Left ventricle myocardium inferior (tissue), 1 donor: ENCODE results near the gene FAM117A. TPM values are rescaled to one million over a fixed set of nuclear protein-coding genes. Genes with fewer than 3 reads are reported as not detected.
"Not testable (repeated sequence)": the region's sequence is repeated elsewhere in the genome, so short reads cannot be mapped to it uniquely, and the experiment has no call there.

Experiments used
- DNase-seq: peaks from one replicate; pipeline ENCODE4 v3.0.0-alpha.2; 2020
- H3K27ac ChIP-seq: fragments of 200-600 bp; replicated peaks from 2 replicates; pipeline ENCODE4 v1.8.0; 2021
- H3K27me3 ChIP-seq: fragments of 200-600 bp; 2 replicates; pipeline ENCODE4 v1.8.0; 2021; ENCODE audit warnings: low read depth
- H3K36me3 ChIP-seq: fragments of 200-600 bp; 2 replicates; pipeline ENCODE4 v1.8.0; 2021
- H3K4me1 ChIP-seq: fragments of 200-600 bp; 2 replicates; pipeline ENCODE4 v1.8.0; 2021
- H3K4me3 ChIP-seq: fragments of 200-600 bp; 2 replicates; pipeline ENCODE4 v1.8.0; 2021; ENCODE audit warnings: mild to moderate bottlenecking, moderate library complexity
- H3K9me3 ChIP-seq: fragments of 200-600 bp; replicated peaks from 2 replicates; pipeline ENCODE4 v1.8.0; 2021
- CTCF ChIP-seq: fragments of 200-600 bp; IDR thresholded peaks from 2 replicates; pipeline ENCODE4 v1.8.0; 2021; ENCODE audit warnings: antibody characterized with exemption, mild to moderate bottlenecking, borderline replicate concordance
- intact Hi-C: fragments of 100-400 bp; cut with micrococcal nuclease; formaldehyde crosslinking; loops from one replicate; pipeline ENCODE4 v1.11.0; 2022
- total RNA-seq: library from RNA; stranded (reverse); fragmentation: NEBNext Ultra II Directional; extraction: Animal tissue kit (Norgen Biotek cat#: 25700); gene quantifications from one replicate; pipeline ENCODE4 v1.2.1, GENCODE V29; 2021
- donor health status: DM: no; HTN: yes; CAD: no; lungs with severe emphysema.

FAM117A gene
- total RNA-seq, 1 donor from 2014 or later = 12.8 TPM

- H3K27me3 ChIP-seq = no peaks in the 10 kb centered on the region
- intact Hi-C loops = no loop called here
- H3K4me1 ChIP-seq = peaks cover 82% of the 10 kb centered on the region
- H3K27ac ChIP-seq = peak overlapping the region; percentile 87
- TF ChIP-seq CTCF = no peak
- H3K9me3 ChIP-seq = no peaks in the 10 kb centered on the region
- peaks cover 6% of the 10 kb centered on the region for H3K36me3 ChIP-seq
- no peak for DNase-seq
- no peak overlapping the region for H3K4me3 ChIP-seq
Measured at GRCh38 chr17:49729069-49729468, 34.9 kb downstream of the FAM117A start.

- intact Hi-C loops = no loop called here
- H3K4me1 ChIP-seq = peaks cover 87% of the 10 kb centered on the region
Measured at GRCh38 chr17:49728425-49728824, 35.5 kb downstream of the FAM117A start.

GRCh38 chr17:49727380-49727779 lies 36.6 kb downstream of the FAM117A start:
- intact Hi-C loops = no loop called here
- Histone ChIP-seq H3K27me3 (no peaks in the 10 kb centered on the region), H3K4me3 (no peak overlapping the region), H3K4me1 (peaks cover 87% of the 10 kb centered on the region), H3K36me3 (peaks cover 6% of the 10 kb centered on the region), H3K9me3 (no peaks in the 10 kb centered on the region), H3K27ac (peak overlapping the region; percentile 87)
- no peak for DNase-seq
- no peak for TF ChIP-seq CTCF

More at GRCh38 chr17:49728425-49728824, 35.5 kb downstream of the FAM117A start:
- H3K4me3 ChIP-seq = no peak overlapping the region
- no peak for TF ChIP-seq CTCF
- DNase-seq = no peak
- H3K27ac ChIP-seq = peak overlapping the region; percentile 87
- H3K36me3 ChIP-seq = peaks cover 6% of the 10 kb centered on the region
- H3K9me3 ChIP-seq = no peaks in the 10 kb centered on the region
- H3K27me3 ChIP-seq = no peaks in the 10 kb centered on the region

GRCh38 chr17:49725452-49726130 lies 38.3 kb downstream of the FAM117A start:
- peaks cover 12% of the 10 kb centered on the region for H3K36me3 ChIP-seq
- no peak for DNase-seq
- H3K27ac ChIP-seq = peak overlapping the region; percentile 84
- H3K9me3 ChIP-seq = no peaks in the 10 kb centered on the region
- H3K4me1 ChIP-seq = peaks cover 83% of the 10 kb centered on the region
- TF ChIP-seq CTCF = no peak
- H3K4me3 ChIP-seq = no peak overlapping the region
- no peaks in the 10 kb centered on the region for H3K27me3 ChIP-seq
- intact Hi-C loops = no loop called here

- intact Hi-C loops, H3K9me3 ChIP-seq, H3K4me3 ChIP-seq, DNase-seq, H3K27me3 ChIP-seq: not testable (repeated sequence)
- H3K27ac ChIP-seq = peak overlapping the region; percentile 84
- H3K36me3 ChIP-seq = peaks cover 23% of the 10 kb centered on the region
- H3K4me1 ChIP-seq = peaks cover 77% of the 10 kb centered on the region
Measured at GRCh38 chr17:49724552-49724951, 39.4 kb downstream of the FAM117A start.

GRCh38 chr17:49723423-49723822 lies 40.5 kb downstream of the FAM117A start:
- no peaks in the 10 kb centered on the region for H3K9me3 ChIP-seq
- TF ChIP-seq CTCF = no peak
- H3K4me1 ChIP-seq = peaks cover 66% of the 10 kb centered on the region
- intact Hi-C loops = no loop called here
- H3K4me3 ChIP-seq = no peak overlapping the region
- no peaks in the 10 kb centered on the region for H3K27me3 ChIP-seq
- H3K36me3 ChIP-seq = peaks cover 34% of the 10 kb centered on the region
- DNase-seq = peak; percentile 83
- H3K27ac ChIP-seq = peak overlapping the region; percentile 84
